HL-60 (cell line): ENCODE measurements around the gene SH2B2.

Experiments used
- DNase-seq, 2 experiments: peaks; one replicate each; pipeline ENCODE4 v3.0.0-alpha.2; 2010 to 2020; ENCODE audit warnings: low read depth in 1 of 2, low spot score in 1 of 2
- H3K27ac ChIP-seq: fragments of 250-450 bp; sonication (Bioruptor Pico); replicated peaks from 2 replicates; pipeline ENCODE4 v1.5.1; 2020; ENCODE audit warnings: mild to moderate bottlenecking, moderate library complexity
- H3K27me3 ChIP-seq: fragments of 250-450 bp; sonication (Bioruptor Pico); 2 replicates; pipeline ENCODE4 v1.5.1; 2021; ENCODE audit warnings: mild to moderate bottlenecking, moderate library complexity; ENCODE audit not compliant: insufficient read depth, poor library complexity, severe bottlenecking
- H3K4me3 ChIP-seq: replicated peaks from 2 replicates; pipeline ENCODE4 v1.5.1; 2011; ENCODE audit warnings: mild to moderate bottlenecking, control low read depth, low read length; ENCODE audit not compliant: insufficient read depth
- CTCF ChIP-seq: IDR thresholded peaks from one replicate; pipeline ENCODE4 v1.5.1; 2011; ENCODE audit warnings: low read length, control low read depth, inconsistent platforms; ENCODE audit not compliant: insufficient read depth
- GABPA ChIP-seq: IDR thresholded peaks from 2 replicates; pipeline ENCODE4 v1.6.1; 2012; ENCODE audit warnings: low read depth
- POLR2AphosphoS5 ChIP-seq: IDR thresholded peaks from 2 replicates; pipeline ENCODE4 v1.6.1; 2012; ENCODE audit warnings: low read depth
- REST ChIP-seq: IDR thresholded peaks from 2 replicates; pipeline ENCODE4 v1.6.1; 2012; ENCODE audit warnings: low read depth; ENCODE audit not compliant: insufficient replicate concordance
- SPI1 ChIP-seq: IDR thresholded peaks from 2 replicates; pipeline ENCODE4 v1.6.1; 2012; ENCODE audit warnings: low read depth, mild to moderate bottlenecking, borderline replicate concordance

SH2B2 gene

GRCh38 chr7:102253973-102254370 is 32.7 kb upstream of the SH2B2 start:
- Histone ChIP-seq H3K27ac (no peak overlapping the region), H3K4me3 (no peak overlapping the region), H3K27me3 (no peaks in the 10 kb centered on the region)
- TF ChIP-seq POLR2AphosphoS5 (no peak), GABPA (no peak), CTCF (no peak), REST (no peak), SPI1 (no peak)
- no peak for DNase-seq

- no peak overlapping the region for H3K27ac ChIP-seq
- no peak overlapping the region for H3K4me3 ChIP-seq
- TF ChIP-seq POLR2AphosphoS5: no peak
- no peak for TF ChIP-seq REST
- TF ChIP-seq SPI1: no peak
- TF ChIP-seq GABPA: no peak
- no peak for TF ChIP-seq CTCF
- H3K27me3 ChIP-seq: no peaks in the 10 kb centered on the region
- no peak for DNase-seq
Observed at GRCh38 chr7:102254521-102254920, 32.1 kb upstream of the SH2B2 start.

- TF ChIP-seq CTCF (no peak), POLR2AphosphoS5 (no peak), REST (no peak), SPI1 (no peak), GABPA (no peak)
Observed at GRCh38 chr7:102255501-102255900, 31.2 kb upstream of the SH2B2 start.

More at GRCh38 chr7:102255501-102255900, 31.2 kb upstream of the SH2B2 start:
- DNase-seq: no peak
- Histone ChIP-seq H3K27ac (no peak overlapping the region), H3K4me3 (no peak overlapping the region), H3K27me3 (no peaks in the 10 kb centered on the region)
